ENCODE data around the gene AQP6.

AQP6 gene

DNA sequence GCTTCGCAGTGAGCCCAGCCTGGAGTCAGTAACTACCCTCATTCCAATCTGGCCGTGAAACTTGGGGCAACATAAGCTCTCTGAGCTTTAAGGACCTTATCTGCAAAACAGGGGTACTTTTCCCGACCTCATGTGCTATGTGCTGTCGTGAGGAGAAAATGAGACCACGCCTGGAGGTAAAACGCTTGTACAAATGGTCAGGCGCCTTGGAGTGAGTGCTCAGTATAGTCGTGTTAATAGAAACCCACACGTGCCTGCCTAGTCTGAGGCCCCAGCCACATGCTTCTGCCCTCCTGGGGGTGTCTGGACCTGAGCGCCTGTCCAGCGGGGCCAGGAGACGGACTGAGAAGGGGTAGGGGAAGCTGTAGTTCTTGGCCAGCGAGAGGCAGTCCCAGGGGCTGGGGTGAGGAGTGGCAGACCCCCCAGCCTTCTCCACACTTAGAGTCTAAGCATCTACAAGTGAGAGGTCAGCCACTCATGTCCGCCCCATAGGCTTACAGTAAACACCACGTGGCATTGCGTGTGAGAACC lies 6.2 kb upstream of the AQP6 start:
- peaks cover 9% of the 10 kb centered on the region for H3K4me1 ChIP-seq (ENCODE audit: insufficient read depth, low read length, severe bottlenecking)
- H3K4me2 ChIP-seq (ENCODE audit: low read length) = peak overlapping the region; percentile 86
- TF ChIP-seq, protein P1, sequence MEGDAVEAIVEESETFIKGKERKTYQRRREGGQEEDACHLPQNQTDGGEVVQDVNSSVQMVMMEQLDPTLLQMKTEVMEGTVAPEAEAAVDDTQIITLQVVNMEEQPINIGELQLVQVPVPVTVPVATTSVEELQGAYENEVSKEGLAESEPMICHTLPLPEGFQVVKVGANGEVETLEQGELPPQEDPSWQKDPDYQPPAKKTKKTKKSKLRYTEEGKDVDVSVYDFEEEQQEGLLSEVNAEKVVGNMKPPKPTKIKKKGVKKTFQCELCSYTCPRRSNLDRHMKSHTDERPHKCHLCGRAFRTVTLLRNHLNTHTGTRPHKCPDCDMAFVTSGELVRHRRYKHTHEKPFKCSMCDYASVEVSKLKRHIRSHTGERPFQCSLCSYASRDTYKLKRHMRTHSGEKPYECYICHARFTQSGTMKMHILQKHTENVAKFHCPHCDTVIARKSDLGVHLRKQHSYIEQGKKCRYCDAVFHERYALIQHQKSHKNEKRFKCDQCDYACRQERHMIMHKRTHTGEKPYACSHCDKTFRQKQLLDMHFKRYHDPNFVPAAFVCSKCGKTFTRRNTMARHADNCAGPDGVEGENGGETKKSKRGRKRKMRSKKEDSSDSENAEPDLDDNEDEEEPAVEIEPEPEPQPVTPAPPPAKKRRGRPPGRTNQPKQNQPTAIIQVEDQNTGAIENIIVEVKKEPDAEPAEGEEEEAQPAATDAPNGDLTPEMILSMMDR (IDR thresholded peaks at IDR 0.05; ENCODE audit: low read length) = no peak
- TF ChIP-seq EZH2 (IDR thresholded peaks at IDR 0.05; ENCODE audit: borderline replicate concordance, low read length) = no peak
- no peaks in the 10 kb centered on the region for H3K79me2 ChIP-seq (ENCODE audit: insufficient read depth, low read length)
- H4K20me1 ChIP-seq (ENCODE audit: insufficient read depth, low read length) = no peaks in the 10 kb centered on the region
- H3K27ac ChIP-seq (ENCODE audit: low read depth, low read length, poor library complexity, severe bottlenecking) = no peak overlapping the region
- no peaks in the 10 kb centered on the region for H3F3A ChIP-seq (ENCODE audit: insufficient read depth, low read length)
- no peak overlapping the region for H3K9ac ChIP-seq (ENCODE audit: low read length)
- no peak overlapping the region for H3K4me3 ChIP-seq (ENCODE audit: low read depth, low read length, poor library complexity, severe bottlenecking)
- no peaks in the 10 kb centered on the region for H3K36me3 ChIP-seq (ENCODE audit: insufficient read depth, low read length)
- no peak overlapping the region for H2AFZ ChIP-seq (ENCODE audit: low read length)
- H3K9me2 ChIP-seq (ENCODE audit: low read depth, low read length) = no peaks in the 10 kb centered on the region
- H3K9me3 ChIP-seq (ENCODE audit: low read length) = no peaks in the 10 kb centered on the region
- 0 out of 2 replicates have a peak, but pooled peaks cover 3% of the 10 kb centered on the region for H3K27me3 ChIP-seq (ENCODE audit: insufficient read depth, low read length)

DNA sequence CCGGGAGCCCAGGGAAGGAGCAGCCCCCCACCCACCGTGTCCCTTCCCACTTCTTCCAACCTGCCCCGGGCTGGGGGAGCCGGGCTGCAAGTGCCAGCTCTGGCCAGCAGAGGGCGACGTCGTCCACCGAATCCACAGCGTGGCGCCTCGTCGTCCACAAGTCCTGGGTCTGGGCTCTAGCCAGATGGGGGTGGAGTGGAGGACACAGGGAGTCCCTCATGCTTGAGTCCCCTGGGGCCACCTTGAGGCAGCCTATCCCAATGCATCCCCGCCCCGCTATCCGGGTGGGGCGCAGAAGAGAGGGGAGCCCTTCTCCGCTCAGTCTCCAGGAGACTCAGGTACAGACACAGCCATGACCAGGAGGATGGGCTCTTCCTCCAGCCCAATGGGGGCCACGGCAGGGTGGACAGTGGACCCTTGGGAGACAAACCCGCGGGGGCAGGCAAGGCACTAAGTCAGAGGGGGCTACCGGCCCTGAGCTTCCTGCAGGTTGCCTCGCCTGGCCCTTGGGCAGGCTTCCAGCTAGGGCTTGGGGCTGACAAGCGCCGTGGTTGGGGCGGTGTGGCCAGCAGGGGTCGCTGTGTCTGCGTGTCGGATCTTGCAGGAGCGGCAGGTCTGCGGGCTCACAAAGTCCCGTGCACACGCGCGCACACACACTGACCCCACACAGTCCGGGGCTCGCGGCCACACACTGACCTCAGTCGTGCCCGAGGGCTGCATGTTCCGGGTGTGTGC lies 5.5 kb upstream of the AQP6 start:
- H3K4me3 ChIP-seq (ENCODE audit: low read depth, low read length, poor library complexity, severe bottlenecking) = peak overlapping the region; percentile 61
- H3K27ac ChIP-seq (ENCODE audit: low read depth, low read length, poor library complexity, severe bottlenecking) = no peak overlapping the region
- no peaks in the 10 kb centered on the region for H3K36me3 ChIP-seq (ENCODE audit: insufficient read depth, low read length)
- 0 out of 2 replicates have a peak, but pooled peaks cover 3% of the 10 kb centered on the region for H3K27me3 ChIP-seq (ENCODE audit: insufficient read depth, low read length)
- peak overlapping the region; percentile 86 for H3K4me2 ChIP-seq (ENCODE audit: low read length)
- H2AFZ ChIP-seq (ENCODE audit: low read length) = 0 out of 2 replicates have a peak overlapping the region, but pooled peaks have one; percentile 45
- no peaks in the 10 kb centered on the region for H3K9me2 ChIP-seq (ENCODE audit: low read depth, low read length)
- no peaks in the 10 kb centered on the region for H3F3A ChIP-seq (ENCODE audit: insufficient read depth, low read length)
- no peaks in the 10 kb centered on the region for H4K20me1 ChIP-seq (ENCODE audit: insufficient read depth, low read length)
- no peak for TF ChIP-seq EZH2 (IDR thresholded peaks at IDR 0.05; ENCODE audit: borderline replicate concordance, low read length)
- TF ChIP-seq, protein P1 (IDR thresholded peaks at IDR 0.05; ENCODE audit: low read length) = peak; percentile 80
- H3K9me3 ChIP-seq (ENCODE audit: low read length) = no peaks in the 10 kb centered on the region
- peak overlapping the region; percentile 60 for H3K9ac ChIP-seq (ENCODE audit: low read length)
- H3K79me2 ChIP-seq (ENCODE audit: insufficient read depth, low read length) = no peaks in the 10 kb centered on the region
- H3K4me1 ChIP-seq (ENCODE audit: insufficient read depth, low read length, severe bottlenecking) = peaks cover 9% of the 10 kb centered on the region

DNA sequence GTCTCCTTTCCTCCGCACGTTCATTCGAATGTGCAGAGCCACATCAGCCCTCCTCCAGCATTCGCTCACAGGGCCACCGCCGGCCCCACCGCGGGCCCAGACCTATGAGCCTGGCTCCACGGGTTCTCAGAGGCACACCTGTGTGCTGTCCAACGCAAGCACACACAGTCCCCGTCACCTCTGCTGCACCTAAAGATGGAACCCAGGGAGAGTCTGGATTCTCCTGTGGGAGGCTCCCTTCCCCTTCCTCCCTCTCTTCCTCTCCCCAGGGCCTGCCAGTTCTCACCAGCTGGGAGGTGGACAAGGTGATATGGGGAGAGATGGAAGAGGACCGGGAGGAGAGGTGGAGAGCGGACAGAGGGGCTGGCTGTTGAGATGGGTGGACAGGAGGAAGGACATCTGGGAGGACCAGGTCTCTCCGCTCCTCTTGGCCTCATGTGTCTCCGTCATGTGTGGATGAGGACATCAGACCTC lies 4.9 kb upstream of the AQP6 start:
- Histone ChIP-seq H3K4me2 (ENCODE audit: low read length) (peak overlapping the region; percentile 86), H3K79me2 (ENCODE audit: insufficient read depth, low read length) (no peaks in the 10 kb centered on the region), H3K27me3 (ENCODE audit: insufficient read depth, low read length) (0 out of 2 replicates have a peak, but pooled peaks cover 3% of the 10 kb centered on the region), H3K9ac (ENCODE audit: low read length) (no peak overlapping the region; the same call in 1 of the 2 replicates), H3K4me1 (ENCODE audit: insufficient read depth, low read length, severe bottlenecking) (peaks cover 9% of the 10 kb centered on the region), H3K4me3 (ENCODE audit: low read depth, low read length, poor library complexity, severe bottlenecking) (peak overlapping the region; percentile 61), H2AFZ (ENCODE audit: low read length) (no peak overlapping the region), H3K36me3 (ENCODE audit: insufficient read depth, low read length) (no peaks in the 10 kb centered on the region), H4K20me1 (ENCODE audit: insufficient read depth, low read length) (no peaks in the 10 kb centered on the region), H3K9me3 (ENCODE audit: low read length) (no peaks in the 10 kb centered on the region), H3K27ac (ENCODE audit: low read depth, low read length, poor library complexity, severe bottlenecking) (no peak overlapping the region), H3F3A (ENCODE audit: insufficient read depth, low read length) (no peaks in the 10 kb centered on the region), H3K9me2 (ENCODE audit: low read depth, low read length) (no peaks in the 10 kb centered on the region)
- no peak for TF ChIP-seq EZH2 (IDR thresholded peaks at IDR 0.05; ENCODE audit: borderline replicate concordance, low read length)
- TF ChIP-seq, protein P1 (IDR thresholded peaks at IDR 0.05; ENCODE audit: low read length) = no peak

Measured in OCI-LY1 (cell line).